Common myeloid progenitor, CD34-positive (primary cell): Measurements from ENCODE around the gene CDADC1.

Experiments used
- CTCF ChIA-PET: fragments of 350-600 bp; sonication (Branson Sonifier 250); formaldehyde crosslinking; loops from one replicate; lab custom pipeline; 2021; ENCODE audit warnings: antibody characterized with exemption; lab: Charles Lee
- POLR2A ChIA-PET: fragments of 350-600 bp; sonication (Branson Sonifier 250); formaldehyde crosslinking; loops from one replicate; lab custom pipeline; 2021; ENCODE audit warnings: antibody characterized with exemption; lab: Charles Lee
- DNase-seq, 3 donors: peaks; one replicate each; pipeline versions ENCODE4 v3.0.0 to v3.0.0-alpha.2; 2013
- H3K27ac ChIP-seq, 2 experiments: 1 replicate in 1 of 2; 2 replicates in 1 of 2; pipeline ENCODE4 v1.7.0; 2013; ENCODE audit warnings: inconsistent platforms in 2 of 2, low read length in 2 of 2, mild to moderate bottlenecking in 2 of 2, low read depth in 1 of 2, moderate library complexity in 1 of 2; ENCODE audit not compliant: severe bottlenecking in 2 of 2, insufficient read depth in 1 of 2, poor library complexity in 1 of 2
- H3K27me3 ChIP-seq, 5 experiments: replicated peaks in 2 of 5; 1 replicate in 3 of 5; 2 replicates in 2 of 5; pipeline versions ENCODE4 v1.6.1 to v1.7.0; 2013; ENCODE audit warnings: low read length in 4 of 5, mild to moderate bottlenecking in 2 of 5, moderate library complexity in 2 of 5, inconsistent platforms in 1 of 5; ENCODE audit not compliant: insufficient read depth in 5 of 5, control insufficient read depth in 4 of 5
- H3K36me3 ChIP-seq, 4 experiments: 1 replicate in 2 of 4; 2 replicates in 2 of 4; pipeline versions ENCODE4 v1.6.1 to v1.7.0; 2013; ENCODE audit warnings: low read length in 3 of 4, control low read depth in 1 of 4, mild to moderate bottlenecking in 1 of 4; ENCODE audit not compliant: control insufficient read depth in 4 of 4, insufficient read depth in 4 of 4
- H3K4me1 ChIP-seq, 4 experiments: 1 replicate in 3 of 4; 2 replicates in 1 of 4; pipeline versions ENCODE4 v1.6.1 to v1.7.1; 2013; ENCODE audit warnings: low read length in 3 of 4, mild to moderate bottlenecking in 3 of 4, control low read depth in 1 of 4, inconsistent platforms in 1 of 4, moderate library complexity in 1 of 4; ENCODE audit not compliant: control insufficient read depth in 4 of 4, insufficient read depth in 4 of 4; ENCODE audit errors: control extremely low read depth in 1 of 4
- H3K4me3 ChIP-seq, 7 experiments: 1 replicate in 4 of 7; 2 replicates in 3 of 7; pipeline versions ENCODE4 v1.5.1 to v1.7.0; 2013; ENCODE audit warnings: mild to moderate bottlenecking in 7 of 7, low read length in 6 of 7, moderate library complexity in 6 of 7, inconsistent platforms in 2 of 7, low read depth in 2 of 7, control low read depth in 1 of 7; ENCODE audit not compliant: insufficient read depth in 4 of 7, control insufficient read depth in 1 of 7; ENCODE audit errors: extremely low read depth in 1 of 7
- H3K9me3 ChIP-seq, 5 experiments: 1 replicate in 4 of 5; 2 replicates in 1 of 5; pipeline versions ENCODE4 v1.6.1 to v1.7.1; 2013; ENCODE audit warnings: low read length in 4 of 5, mild to moderate bottlenecking in 2 of 5, inconsistent platforms in 1 of 5, low read depth in 1 of 5, moderate library complexity in 1 of 5; ENCODE audit not compliant: control insufficient read depth in 4 of 5, insufficient read depth in 2 of 5; ENCODE audit errors: control extremely low read depth in 1 of 5
- WGBS: methylation state at CpG from one replicate; pipeline ENCODE4 v1.1.5; 2013; ENCODE audit not compliant: insufficient coverage; 5-methylcytosine and 5-hydroxymethylcytosine counted together

Gene CDADC1

DNA sequence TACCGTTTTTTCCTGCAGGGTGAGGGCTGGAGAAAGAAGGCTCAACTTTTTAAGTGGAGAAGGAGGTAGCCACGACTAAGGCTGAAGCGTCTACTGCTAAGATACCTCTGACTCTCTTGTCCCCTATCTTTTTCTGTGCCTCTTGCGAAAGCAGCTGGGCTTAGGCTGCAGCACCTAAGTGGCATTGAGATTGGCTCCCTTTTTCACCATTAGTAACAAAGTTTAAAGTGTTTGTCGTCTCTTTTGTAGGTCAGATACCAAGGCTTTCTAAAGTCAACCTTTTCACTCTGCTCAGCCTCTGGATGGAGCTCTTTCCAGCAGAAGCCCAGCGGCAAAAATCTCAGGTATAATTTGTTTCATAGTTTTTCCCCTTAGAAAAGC, 887 bp downstream of the CDADC1 start:
- 3% methylated on average over 6 of the region's 6 CpGs for WGBS
- peak overlapping the region; percentile 90 to 96 for H3K27ac ChIP-seq
- no peaks in the 10 kb centered on the region for H3K9me3 ChIP-seq
- H3K4me3 ChIP-seq = peak overlapping the region; percentile 83 to 100 (median 96)
- POLR2A ChIA-PET = no interaction called here
- peaks cover 0 to 6% (median 2%) of the 10 kb centered on the region in 4 experiments for H3K36me3 ChIP-seq
- no peak for DNase-seq
- CTCF ChIA-PET = interaction anchor here (0.6 to 3.0 kb wide), 13 partner anchors 9 to 360 kb away, joined by 3 to 29 read pairs (median 5); no protein-coding TSS in a partner anchor
- no peaks in the 10 kb centered on the region for H3K27me3 ChIP-seq
- peaks cover 27 to 66% (median 36%) of the 10 kb centered on the region in 4 experiments for H3K4me1 ChIP-seq

DNA sequence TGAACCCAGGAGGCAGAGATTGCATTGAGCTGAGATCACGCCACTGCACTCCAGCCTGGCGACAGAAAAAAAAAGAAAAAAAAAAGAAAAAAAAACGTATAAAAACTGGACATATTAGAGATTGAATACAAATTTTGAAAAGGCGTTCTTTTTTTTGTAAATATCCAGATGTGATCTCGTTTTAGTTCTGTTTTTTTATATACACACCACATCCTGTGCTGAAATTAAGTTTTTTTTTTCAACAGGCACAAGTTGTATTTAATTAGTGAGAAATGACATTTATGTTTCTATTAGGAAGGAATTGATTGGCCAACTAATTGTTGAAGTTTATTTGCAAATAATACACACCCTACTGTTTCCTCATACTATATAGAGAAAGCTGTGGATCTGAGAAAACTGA, 3.6 kb downstream of the CDADC1 start:
- H3K4me1 ChIP-seq = peaks cover 32 to 87% (median 45%) of the 10 kb centered on the region in 4 experiments
- ChIA-PET POLR2A (no interaction called here), CTCF (interaction anchor here (1.4 to 5.9 kb wide), 4 partner anchors 10 to 28 kb away, joined by 4 to 53 read pairs (median 11); no protein-coding TSS in a partner anchor)
- H3K4me3 ChIP-seq = peak overlapping the region in 2 of 7 experiments; percentile 50 to 83
- no peaks in the 10 kb centered on the region for H3K9me3 ChIP-seq
- peaks cover 11 to 21% (median 12%) of the 10 kb centered on the region in 4 experiments for H3K36me3 ChIP-seq
- no peaks in the 10 kb centered on the region for H3K27me3 ChIP-seq
- peak in 2 of 3 donors; percentile 54 to 73 for DNase-seq
- peak overlapping the region; percentile 69 to 96 for H3K27ac ChIP-seq
- 50% methylated on average over 2 of the region's 5 CpGs for WGBS

DNA sequence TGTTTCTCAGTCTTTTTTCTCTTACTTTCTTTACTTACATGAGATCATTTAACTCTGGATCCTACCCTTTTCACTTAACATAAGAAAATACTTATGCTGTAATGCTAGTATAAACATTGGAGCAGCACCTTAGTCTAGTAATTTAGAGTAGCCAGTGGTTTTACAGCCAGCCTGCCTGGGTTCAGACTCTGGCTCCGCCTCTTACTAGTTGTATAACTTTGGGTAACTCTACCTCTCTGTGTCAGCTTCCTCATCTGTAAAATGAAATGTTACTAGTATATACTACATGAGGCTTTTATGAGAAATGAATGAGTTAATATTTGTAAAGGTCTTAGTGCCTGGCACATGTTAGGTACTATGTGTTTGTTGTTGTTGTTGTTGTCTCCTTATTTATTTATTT, 5.6 kb downstream of the CDADC1 start:
- H3K4me1 ChIP-seq = peaks cover 29 to 89% (median 39%) of the 10 kb centered on the region in 4 experiments
- WGBS = no CpG with 5 or more reads among the region's 1 CpG
- peak overlapping the region; percentile 61 to 83 for H3K27ac ChIP-seq
- H3K9me3 ChIP-seq = no peaks in the 10 kb centered on the region
- peak in 2 of 3 donors; percentile 32 to 40 for DNase-seq
- H3K4me3 ChIP-seq = peak overlapping the region in 2 of 7 experiments; percentile 6 to 56
- H3K27me3 ChIP-seq = no peaks in the 10 kb centered on the region
- peaks cover 12 to 27% (median 16%) of the 10 kb centered on the region in 4 experiments for H3K36me3 ChIP-seq
- ChIA-PET POLR2A (no interaction called here), CTCF (interaction anchor here (1.0 to 5.9 kb wide), 5 partner anchors 14 to 406 kb away, joined by 3 to 53 read pairs (median 3); partner anchors contain the start of gene MLNR)

DNA sequence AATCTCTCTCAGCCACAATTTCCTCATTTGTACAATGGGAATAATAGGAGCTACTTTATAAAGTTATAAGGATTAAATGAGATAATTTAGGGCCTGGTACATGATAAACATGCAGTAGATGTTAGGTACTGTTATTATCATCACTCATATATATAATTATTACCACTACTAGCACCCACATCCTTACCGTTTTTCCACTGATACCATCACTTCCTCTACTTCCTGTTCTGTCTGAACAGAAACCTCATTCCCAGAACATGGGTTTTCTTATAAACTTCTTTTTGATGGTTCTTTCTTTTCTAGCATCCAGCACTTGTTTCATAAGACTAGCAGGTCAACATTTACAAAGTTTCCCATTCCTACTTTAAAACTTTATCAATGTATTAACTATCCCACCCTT, 6.3 kb downstream of the CDADC1 start:
- Histone ChIP-seq H3K9me3 (no peaks in the 10 kb centered on the region), H3K36me3 (peaks cover 12 to 30% (median 16%) of the 10 kb centered on the region in 4 experiments), H3K27ac (peak overlapping the region; percentile 61 to 83), H3K4me3 (peak overlapping the region in 2 of 7 experiments; percentile 6 to 56), H3K27me3 (no peaks in the 10 kb centered on the region), H3K4me1 (peaks cover 26 to 86% (median 35%) of the 10 kb centered on the region in 4 experiments)
- ChIA-PET CTCF (interaction anchor here (1.1 to 5.9 kb wide), 4 partner anchors 14 to 34 kb away, joined by 3 to 53 read pairs (median 6); partner anchors contain the start of gene MLNR), POLR2A (no interaction called here)
- peak in 2 of 3 donors; percentile 53 to 70 for DNase-seq
- 0% methylated on average over 1 of the region's 1 CpG for WGBS

- H3K27ac ChIP-seq = peak overlapping the region in 1 of 2 experiments; percentile 12
- H3K27me3 ChIP-seq = no peaks in the 10 kb centered on the region
- H3K36me3 ChIP-seq = peaks cover 30 to 50% (median 37%) of the 10 kb centered on the region in 4 experiments
- H3K9me3 ChIP-seq = no peaks in the 10 kb centered on the region
- 91% methylated on average over 2 of the region's 2 CpGs for WGBS
- H3K4me1 ChIP-seq = peaks cover 14 to 57% (median 21%) of the 10 kb centered on the region in 4 experiments
- ChIA-PET CTCF (interaction anchor here (0.7 to 2.1 kb wide), 4 partner anchors 9 to 1086 kb away, joined by 3 to 8 read pairs (median 5); partner anchors contain the start of gene CDADC1), POLR2A (no interaction called here)
- DNase-seq = no peak
- no peak overlapping the region for H3K4me3 ChIP-seq
Measured at GRCh38 chr13:49256841-49257240, 9.1 kb downstream of the CDADC1 start.

DNA sequence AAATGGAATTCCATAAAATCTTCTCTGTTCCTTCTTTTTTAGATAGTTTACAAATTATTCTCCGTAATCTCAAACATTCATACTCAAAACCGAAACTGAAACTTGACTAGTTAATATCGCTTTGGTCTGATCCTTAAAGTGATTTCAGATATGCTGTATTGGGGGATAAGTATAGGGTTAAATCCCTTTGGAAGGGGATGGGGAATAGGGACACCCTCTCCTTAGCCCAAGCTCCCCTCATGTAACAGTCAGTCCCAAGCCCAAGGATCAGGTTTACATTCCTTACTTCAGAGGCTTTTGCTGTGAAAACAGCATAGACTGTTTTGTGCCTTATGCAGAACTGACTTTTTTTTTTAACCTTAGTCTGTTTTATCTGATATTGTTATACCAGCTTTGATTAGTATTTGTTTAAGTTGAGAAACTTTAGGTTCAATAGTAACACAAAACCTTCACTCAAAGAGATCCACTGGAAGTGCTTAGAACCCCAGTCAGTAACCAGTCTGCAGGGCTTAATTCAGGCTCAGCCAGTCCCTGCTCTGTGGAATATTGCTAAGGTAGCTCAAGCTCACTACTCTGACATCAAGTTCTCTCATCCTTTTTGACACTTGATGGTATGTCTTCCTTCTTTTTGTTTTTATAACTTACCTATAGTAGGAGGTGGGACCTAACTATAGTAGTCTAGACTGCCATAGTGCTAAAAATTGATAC, 10.5 kb downstream of the CDADC1 start:
- Histone ChIP-seq H3K4me1 (peaks cover 9 to 43% (median 14%) of the 10 kb centered on the region in 4 experiments), H3K4me3 (peak overlapping the region in 6 of 7 experiments; percentile 31 to 82 (median 61)), H3K27me3 (no peaks in the 10 kb centered on the region), H3K27ac (peak overlapping the region; percentile 67 to 81), H3K36me3 (peaks cover 30 to 57% (median 43%) of the 10 kb centered on the region in 4 experiments), H3K9me3 (no peaks in the 10 kb centered on the region)
- no CpG with 5 or more reads among the region's 3 CpGs for WGBS
- peak in 2 of 3 donors; percentile 54 to 63 for DNase-seq
- CTCF ChIA-PET = interaction anchor here (0.7 to 2.1 kb wide), 8 partner anchors 10 to 25 kb away, joined by 3 to 8 read pairs (median 4); partner anchors contain the start of gene CDADC1
- POLR2A ChIA-PET = no interaction called here
